Measurements from ENCODE around the gene PACSIN2. TPM values are rescaled to one million over a fixed set of nuclear protein-coding genes. Genes with fewer than 3 reads are reported as not detected.

PACSIN2 gene
- total and polyA plus RNA-seq, 2 experiments from 2014 or later, result 23.5 to 57.3 TPM

GRCh38 chr22:42904050-42904449 lies 110.9 kb downstream of the PACSIN2 start (continued):
- TF ChIP-seq ZNF462 (CRISPR knock-in tag; IDR thresholded peaks at IDR 0.05) (no peak), EZH2phosphoT487 (IDR thresholded peaks at IDR 0.05; ENCODE audit: unreplicated experiment) (no peak), STAT1 (IDR thresholded peaks at IDR 0.05; ENCODE audit: unreplicated experiment) (no peak), ZNF331 (CRISPR knock-in tag; IDR thresholded peaks at IDR 0.05; ENCODE audit: low read depth) (no peak), POLR2AphosphoS5 (IDR thresholded peaks at IDR 0.05; ENCODE audit: low read depth) (no peak), ZNF114 (CRISPR knock-in tag; IDR thresholded peaks at IDR 0.05) (no peak), CTCF (conservative IDR thresholded peaks at IDR 0.05; ENCODE audit: low read depth in 2 of 2) (no peak; a peak in 1 of 4 replicates), NANOG (IDR thresholded peaks at IDR 0.05; ENCODE audit: borderline replicate concordance) (no peak), CREB1 (CRISPR knock-in tag; IDR thresholded peaks at IDR 0.05; ENCODE audit: low read depth) (no peak)

Measured in GM23338 (cell line).